ENCODE data around the gene FAM237B.

DNA sequence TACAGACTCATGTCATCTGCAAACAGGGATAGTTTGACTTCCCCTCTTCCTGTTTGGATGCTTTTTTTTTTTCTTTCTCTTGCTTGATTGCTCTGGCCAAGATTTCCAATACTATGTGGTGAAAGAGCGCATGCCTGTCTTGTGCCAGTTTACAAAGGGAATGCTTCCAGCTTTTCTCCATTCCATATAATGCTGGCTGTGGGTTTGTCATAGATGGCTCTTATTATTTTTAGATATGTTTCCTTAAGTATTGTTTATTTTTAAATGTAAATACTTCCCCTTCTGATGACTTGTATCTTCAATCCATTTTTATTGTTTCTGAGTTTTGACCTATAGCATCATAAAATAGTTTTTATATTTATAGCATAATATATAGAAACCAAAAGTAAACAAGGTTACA lies 17.9 kb downstream of the FAM237B start:
- TF ChIP-seq NFIC (IDR thresholded peaks at IDR 0.05) (no peak), PRMT5 (CRISPR knock-in tag; IDR thresholded peaks at IDR 0.05) (no peak), NR3C1 (CRISPR knock-in tag; IDR thresholded peaks at IDR 0.05) (no peak), ESRRA (IDR thresholded peaks at IDR 0.05; ENCODE audit: borderline replicate concordance, low read depth) (no peak), GABPA (tag; conservative IDR thresholded peaks at IDR 0.05; ENCODE audit: low read depth) (no peak), BRCA1 (IDR thresholded peaks at IDR 0.05) (no peak), BRCA1 (CRISPR knock-in tag; IDR thresholded peaks at IDR 0.05) (no peak), ZNF766 (CRISPR knock-in tag; conservative IDR thresholded peaks at IDR 0.05) (no peak), ZNF12 (CRISPR knock-in tag; IDR thresholded peaks at IDR 0.05) (no peak)
